SK-N-SH (cell line): ENCODE measurements around the gene PDLIM5. TPM values are rescaled to one million over a fixed set of nuclear protein-coding genes. Genes with fewer than 3 reads are reported as not detected.

Experiments used
- CTCF ChIA-PET: fragments of 300-600, 350-600 bp; formaldehyde crosslinking; extraction: SDS; loops from one replicate; lab custom pipeline; 2021; lab: Yijun Ruan, JAX
- POLR2A ChIA-PET: fragments of 350-600 bp; sonication (Branson Sonifier 250); formaldehyde crosslinking; extraction: SDS; loops from one replicate; lab custom pipeline; 2020; ENCODE audit warnings: antibody characterized with exemption, inconsistent platforms; lab: Yijun Ruan, JAX
- DNase-seq: peaks from one replicate; pipeline ENCODE4 v3.0.0; 2012
- H2AFZ ChIP-seq: fragments of 200-600 bp; sonication (generic); 2 replicates; pipeline ENCODE4 v1.8.1; 2016; ENCODE audit warnings: antibody characterized with exemption, mild to moderate bottlenecking, low read depth
- H3F3A ChIP-seq: fragments of 200-600 bp; sonication (generic); replicated peaks from 2 replicates; pipeline ENCODE3; 2016; ENCODE audit warnings: antibody characterized with exemption, mild to moderate bottlenecking; ENCODE audit not compliant: insufficient read depth
- H3K27ac ChIP-seq, 2 experiments: fragments of 200-500 bp in 1 of 2; fragments of 200-600 bp in 1 of 2; sonication (Bioruptor generic) in 1 of 2; sonication (generic), shearing (Covaris generic) in 1 of 2; 2 replicates each; pipeline versions ENCODE4 v1.5.1 to v1.6.1; 2014 to 2016; ENCODE audit warnings: low read depth in 2 of 2, inconsistent platforms in 1 of 2, low read length in 1 of 2, mild to moderate bottlenecking in 1 of 2, mixed read lengths in 1 of 2
- H3K27me3 ChIP-seq: fragments of 200-600 bp; sonication (generic), shearing (Covaris generic); 2 replicates; pipeline ENCODE4 v1.6.1; 2016; ENCODE audit warnings: mixed run types; ENCODE audit not compliant: insufficient read depth
- H3K36me3 ChIP-seq, 2 experiments: fragments of 200-500 bp in 1 of 2; fragments of 200-600 bp in 1 of 2; sonication (Bioruptor generic) in 1 of 2; sonication (generic) in 1 of 2; replicated peaks in 1 of 2; 2 replicates each; pipeline versions ENCODE3 to v1.5.1; 2014 to 2016; ENCODE audit warnings: low read length in 1 of 2, mild to moderate bottlenecking in 1 of 2; ENCODE audit not compliant: insufficient read depth in 2 of 2, control insufficient read depth in 1 of 2
- H3K4me1 ChIP-seq, 2 experiments: fragments of 200-500 bp in 1 of 2; fragments of 200-600 bp in 1 of 2; sonication (Bioruptor generic) in 1 of 2; sonication (generic), shearing (Covaris generic) in 1 of 2; 2 replicates each; pipeline versions ENCODE4 v1.5.1 to v1.6.1; 2014 to 2016; ENCODE audit warnings: low read depth in 1 of 2, low read length in 1 of 2, mixed run types in 1 of 2; ENCODE audit not compliant: insufficient read depth in 2 of 2, control insufficient read depth in 1 of 2
- H3K4me2 ChIP-seq: fragments of 200-600 bp; sonication (generic), shearing (Covaris generic); 2 replicates; pipeline ENCODE4 v1.6.1; 2017; ENCODE audit warnings: mixed run types
- H3K4me3 ChIP-seq, 2 experiments: fragments of 200-500 bp in 1 of 2; fragments of 200-600 bp in 1 of 2; sonication (Bioruptor generic) in 1 of 2; sonication (generic), shearing (Covaris generic) in 1 of 2; 2 replicates each; pipeline versions ENCODE4 v1.5.1 to v1.8.1; 2014 to 2016; ENCODE audit warnings: low read depth in 2 of 2, inconsistent platforms in 1 of 2, low read length in 1 of 2, mild to moderate bottlenecking in 1 of 2, mixed read lengths in 1 of 2, moderate library complexity in 1 of 2
- H3K79me2 ChIP-seq: fragments of 200-600 bp; sonication (generic); 2 replicates; pipeline ENCODE4 v1.8.1; 2017; ENCODE audit warnings: mild to moderate bottlenecking; ENCODE audit not compliant: insufficient read depth
- H3K9ac ChIP-seq: fragments of 200-600 bp; sonication (generic); 2 replicates; pipeline ENCODE4 v1.6.1; 2017; ENCODE audit warnings: mixed run types
- H3K9me2 ChIP-seq: fragments of 200-600 bp; sonication (generic); 2 replicates; pipeline ENCODE4 v1.6.1; 2017; ENCODE audit warnings: mixed run types
- H3K9me3 ChIP-seq: fragments of 200-600 bp; sonication (generic); 2 replicates; pipeline ENCODE4 v1.6.1; 2017; ENCODE audit warnings: mixed run types, mild to moderate bottlenecking, moderate library complexity
- H4K20me1 ChIP-seq: fragments of 200-600 bp; sonication (generic); 2 replicates; pipeline ENCODE4 v1.6.1; 2017; ENCODE audit warnings: mild to moderate bottlenecking, mixed run types; ENCODE audit not compliant: insufficient read depth
- CHD2 ChIP-seq: fragments of 150-350 bp; IDR thresholded peaks from 2 replicates; pipeline ENCODE4 v1.6.1; 2018; ENCODE audit warnings: low read length; ENCODE audit not compliant: partially characterized antibody
- ELF1 ChIP-seq: IDR thresholded peaks from 2 replicates; pipeline ENCODE4 v1.4.0; 2012
- EP300 ChIP-seq, 2 experiments: IDR thresholded peaks; 2 replicates each; pipeline versions ENCODE4 v1.4.0 to v1.6.1; 2012; ENCODE audit warnings: borderline replicate concordance in 1 of 2, low read depth in 1 of 2, low read length in 1 of 2
- EZH2phosphoT487 ChIP-seq: fragments of 200-600 bp; sonication (generic); IDR thresholded peaks from 2 replicates; pipeline ENCODE4 v1.6.1; 2017; ENCODE audit warnings: low read depth, mixed run types, mild to moderate bottlenecking, antibody characterized with exemption, moderate library complexity, borderline replicate concordance
- MEF2A ChIP-seq: IDR thresholded peaks from 2 replicates; pipeline ENCODE4 v1.4.0; 2012; ENCODE audit warnings: low read depth, borderline replicate concordance
- MXI1 ChIP-seq: IDR thresholded peaks from 2 replicates; pipeline ENCODE4 v1.6.1; 2012; ENCODE audit warnings: mild to moderate bottlenecking, low read depth, low read length, improper control_type of control experiment
- POLR2AphosphoS5 ChIP-seq: IDR thresholded peaks from 2 replicates; pipeline ENCODE4 v1.6.1; 2012; ENCODE audit warnings: low read depth, low read length
- RAD21 ChIP-seq: IDR thresholded peaks from 2 replicates; pipeline ENCODE4 v1.6.1; 2012; ENCODE audit warnings: mild to moderate bottlenecking, low read length
- SIN3A ChIP-seq: IDR thresholded peaks from 2 replicates; pipeline ENCODE4 v1.6.1; 2012; ENCODE audit warnings: low read depth, mild to moderate bottlenecking, low read length, moderate library complexity, borderline replicate concordance
- TAF1 ChIP-seq: IDR thresholded peaks from 2 replicates; pipeline ENCODE4 v1.6.1; 2012; ENCODE audit warnings: low read depth, mild to moderate bottlenecking, low read length, moderate library complexity, borderline replicate concordance
- TCF12 ChIP-seq: IDR thresholded peaks from 2 replicates; pipeline ENCODE4 v1.4.0; 2012
- YY1 ChIP-seq: IDR thresholded peaks from 2 replicates; pipeline ENCODE4 v1.4.0; 2012; ENCODE audit warnings: low read depth, mild to moderate bottlenecking
- WGBS: methylation state at CpG from one replicate; pipeline ENCODE4 v1.1.6; 2017; ENCODE audit warnings: low lambda C conversion rate; 5-methylcytosine and 5-hydroxymethylcytosine counted together
- polyA plus RNA-seq, 3 experiments: library from polyadenylated mRNA; depleted of rRNA; stranded (reverse); fragments of >200 nt; gene quantifications; 2 replicates each; pipeline ENCODE4 v1.2.3, GENCODE V29; 2012
- TF ChIP-seq, protein P1 (sequence below): fragments of 200-600 bp; sonication (generic); IDR thresholded peaks from 2 replicates; pipeline ENCODE4 v1.6.1; 2017; ENCODE audit warnings: antibody characterized with exemption, mild to moderate bottlenecking, moderate library complexity
- TF ChIP-seq, protein P2 (sequence below): IDR thresholded peaks from 2 replicates; pipeline ENCODE4 v1.6.1; 2012; ENCODE audit warnings: mild to moderate bottlenecking, low read depth, low read length, moderate library complexity
- TF ChIP-seq, protein P3 (sequence below): fragments of 150-350 bp; IDR thresholded peaks from 2 replicates; pipeline ENCODE4 v1.6.1; 2017; ENCODE audit warnings: antibody characterized with exemption, low read length, low read depth, borderline replicate concordance
- TF ChIP-seq, protein P4 (sequence below): IDR thresholded peaks from 2 replicates; pipeline ENCODE4 v1.4.0; 2012; ENCODE audit warnings: low read depth

The PDLIM5 gene
- polyA plus RNA-seq, 1 of the 3 experiments (the other 2 are of a cell fraction) = 36.7 TPM

DNA sequence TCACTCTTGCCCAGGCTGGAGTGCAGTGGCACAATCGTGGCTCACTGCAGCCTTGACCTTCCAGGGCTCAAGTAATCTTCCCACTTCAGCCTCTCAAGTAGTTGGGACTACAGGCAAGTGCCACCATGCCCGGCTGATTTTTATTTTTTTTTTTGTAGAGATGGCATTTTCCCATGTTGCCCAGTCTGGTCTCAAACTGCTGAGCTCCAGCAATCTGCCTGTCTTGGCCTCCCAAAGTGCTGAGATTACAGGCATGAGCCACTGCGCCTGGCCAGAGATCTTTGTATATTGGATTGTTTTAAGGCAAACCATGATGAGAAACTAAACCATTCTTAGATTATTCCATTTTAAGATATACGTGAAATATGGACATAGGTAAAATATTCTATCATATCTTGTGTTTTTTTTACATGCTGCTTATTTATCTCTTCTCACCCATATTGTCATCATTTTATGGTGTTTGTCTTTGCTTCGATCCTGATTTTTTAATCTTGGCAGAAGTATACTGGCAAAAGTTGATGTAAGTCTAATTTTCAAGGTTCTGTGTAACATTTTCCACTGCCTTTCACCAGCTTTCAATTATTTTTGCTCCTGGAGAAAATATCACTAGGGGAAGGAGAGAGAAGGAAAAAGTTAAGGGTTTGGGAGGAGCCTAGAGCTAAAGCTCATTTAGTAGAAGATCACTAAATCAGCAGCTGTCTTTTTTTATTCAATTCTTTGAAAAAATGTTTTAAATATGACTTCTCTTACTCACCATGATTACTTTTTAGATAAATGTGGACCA lies 27.8 kb downstream of the PDLIM5 start:
- Histone ChIP-seq H3K9ac (no peak overlapping the region), H2AFZ (no peak overlapping the region), H3K79me2 (peaks cover 97% of the 10 kb centered on the region), H3K9me3 (no peaks in the 10 kb centered on the region), H3K27me3 (no peaks in the 10 kb centered on the region), H3K4me3 (no peak overlapping the region), H4K20me1 (peaks cover 12% of the 10 kb centered on the region), H3K27ac (peak overlapping the region in 1 of 2 experiments; percentile 32; a peak in 1 of 4 replicates)
- TF ChIP-seq EZH2phosphoT487 = no peak
- no peak for TF ChIP-seq ELF1
- no peak for TF ChIP-seq MEF2A
- TF ChIP-seq, protein P1, sequence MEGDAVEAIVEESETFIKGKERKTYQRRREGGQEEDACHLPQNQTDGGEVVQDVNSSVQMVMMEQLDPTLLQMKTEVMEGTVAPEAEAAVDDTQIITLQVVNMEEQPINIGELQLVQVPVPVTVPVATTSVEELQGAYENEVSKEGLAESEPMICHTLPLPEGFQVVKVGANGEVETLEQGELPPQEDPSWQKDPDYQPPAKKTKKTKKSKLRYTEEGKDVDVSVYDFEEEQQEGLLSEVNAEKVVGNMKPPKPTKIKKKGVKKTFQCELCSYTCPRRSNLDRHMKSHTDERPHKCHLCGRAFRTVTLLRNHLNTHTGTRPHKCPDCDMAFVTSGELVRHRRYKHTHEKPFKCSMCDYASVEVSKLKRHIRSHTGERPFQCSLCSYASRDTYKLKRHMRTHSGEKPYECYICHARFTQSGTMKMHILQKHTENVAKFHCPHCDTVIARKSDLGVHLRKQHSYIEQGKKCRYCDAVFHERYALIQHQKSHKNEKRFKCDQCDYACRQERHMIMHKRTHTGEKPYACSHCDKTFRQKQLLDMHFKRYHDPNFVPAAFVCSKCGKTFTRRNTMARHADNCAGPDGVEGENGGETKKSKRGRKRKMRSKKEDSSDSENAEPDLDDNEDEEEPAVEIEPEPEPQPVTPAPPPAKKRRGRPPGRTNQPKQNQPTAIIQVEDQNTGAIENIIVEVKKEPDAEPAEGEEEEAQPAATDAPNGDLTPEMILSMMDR = no peak
- TF ChIP-seq, protein P2, sequence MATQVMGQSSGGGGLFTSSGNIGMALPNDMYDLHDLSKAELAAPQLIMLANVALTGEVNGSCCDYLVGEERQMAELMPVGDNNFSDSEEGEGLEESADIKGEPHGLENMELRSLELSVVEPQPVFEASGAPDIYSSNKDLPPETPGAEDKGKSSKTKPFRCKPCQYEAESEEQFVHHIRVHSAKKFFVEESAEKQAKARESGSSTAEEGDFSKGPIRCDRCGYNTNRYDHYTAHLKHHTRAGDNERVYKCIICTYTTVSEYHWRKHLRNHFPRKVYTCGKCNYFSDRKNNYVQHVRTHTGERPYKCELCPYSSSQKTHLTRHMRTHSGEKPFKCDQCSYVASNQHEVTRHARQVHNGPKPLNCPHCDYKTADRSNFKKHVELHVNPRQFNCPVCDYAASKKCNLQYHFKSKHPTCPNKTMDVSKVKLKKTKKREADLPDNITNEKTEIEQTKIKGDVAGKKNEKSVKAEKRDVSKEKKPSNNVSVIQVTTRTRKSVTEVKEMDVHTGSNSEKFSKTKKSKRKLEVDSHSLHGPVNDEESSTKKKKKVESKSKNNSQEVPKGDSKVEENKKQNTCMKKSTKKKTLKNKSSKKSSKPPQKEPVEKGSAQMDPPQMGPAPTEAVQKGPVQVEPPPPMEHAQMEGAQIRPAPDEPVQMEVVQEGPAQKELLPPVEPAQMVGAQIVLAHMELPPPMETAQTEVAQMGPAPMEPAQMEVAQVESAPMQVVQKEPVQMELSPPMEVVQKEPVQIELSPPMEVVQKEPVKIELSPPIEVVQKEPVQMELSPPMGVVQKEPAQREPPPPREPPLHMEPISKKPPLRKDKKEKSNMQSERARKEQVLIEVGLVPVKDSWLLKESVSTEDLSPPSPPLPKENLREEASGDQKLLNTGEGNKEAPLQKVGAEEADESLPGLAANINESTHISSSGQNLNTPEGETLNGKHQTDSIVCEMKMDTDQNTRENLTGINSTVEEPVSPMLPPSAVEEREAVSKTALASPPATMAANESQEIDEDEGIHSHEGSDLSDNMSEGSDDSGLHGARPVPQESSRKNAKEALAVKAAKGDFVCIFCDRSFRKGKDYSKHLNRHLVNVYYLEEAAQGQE = no peak
- TF ChIP-seq, protein P3, sequence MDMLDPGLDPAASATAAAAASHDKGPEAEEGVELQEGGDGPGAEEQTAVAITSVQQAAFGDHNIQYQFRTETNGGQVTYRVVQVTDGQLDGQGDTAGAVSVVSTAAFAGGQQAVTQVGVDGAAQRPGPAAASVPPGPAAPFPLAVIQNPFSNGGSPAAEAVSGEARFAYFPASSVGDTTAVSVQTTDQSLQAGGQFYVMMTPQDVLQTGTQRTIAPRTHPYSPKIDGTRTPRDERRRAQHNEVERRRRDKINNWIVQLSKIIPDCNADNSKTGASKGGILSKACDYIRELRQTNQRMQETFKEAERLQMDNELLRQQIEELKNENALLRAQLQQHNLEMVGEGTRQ = no peak
- TF ChIP-seq POLR2AphosphoS5 = no peak
- no peak for TF ChIP-seq TAF1
- TF ChIP-seq YY1 = no peak
- TF ChIP-seq TCF12 = no peak
- no peak for TF ChIP-seq MXI1
- no peak for TF ChIP-seq SIN3A
- TF ChIP-seq, protein P4, sequence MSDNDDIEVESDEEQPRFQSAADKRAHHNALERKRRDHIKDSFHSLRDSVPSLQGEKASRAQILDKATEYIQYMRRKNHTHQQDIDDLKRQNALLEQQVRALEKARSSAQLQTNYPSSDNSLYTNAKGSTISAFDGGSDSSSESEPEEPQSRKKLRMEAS = no peak
- no peak for TF ChIP-seq CHD2
- TF ChIP-seq RAD21 = no peak
- TF ChIP-seq EP300 (IDR thresholded peaks at IDR 0.05; ENCODE audit: borderline replicate concordance in 1 of 2, low read depth in 1 of 2, low read length in 1 of 2) = no peak
- TF ChIP-seq, all 33 proteins: peak for 0
- no peaks in the 10 kb centered on the region for H3K9me2 ChIP-seq
- peaks cover 19% of the 10 kb centered on the region for H3F3A ChIP-seq
- 91% methylated on average over 5 of the region's 5 CpGs for WGBS
- DNase-seq = no peak
- POLR2A ChIA-PET = no interaction called here
- peaks cover 5 to 12% of the 10 kb centered on the region in 2 experiments; a peak in 2 of 4 replicates for H3K4me1 ChIP-seq
- H3K4me2 ChIP-seq = no peak overlapping the region
- H3K36me3 ChIP-seq = peaks cover 0 to 17% of the 10 kb centered on the region in 2 experiments
- CTCF ChIA-PET = no interaction called here
